H9 (cell line): ENCODE results near the gene GRIK1. TPM values are rescaled to one million over a fixed set of nuclear protein-coding genes. Genes with fewer than 3 reads are reported as not detected.

ENCODE experiments used
- DNase-seq: peaks from one replicate; pipeline ENCODE4 v3.0.0-alpha.2; 2017
- H2AFZ ChIP-seq: one replicate; pipeline ENCODE4 v1.6.1; 2013; ENCODE audit warnings: mild to moderate bottlenecking, low read length, control low read depth, moderate library complexity
- H2AK5ac ChIP-seq: 2 replicates; pipeline ENCODE4 v1.6.1; 2013; ENCODE audit warnings: low read length, control low read depth, mixed read lengths; ENCODE audit not compliant: insufficient read length
- H2BK120ac ChIP-seq: one replicate; pipeline ENCODE4 v1.6.1; 2013; ENCODE audit warnings: low read depth, mild to moderate bottlenecking, low read length, control low read depth, inconsistent platforms; ENCODE audit not compliant: poor library complexity, severe bottlenecking
- H2BK12ac ChIP-seq: 2 replicates; pipeline ENCODE4 v1.6.1; 2013; ENCODE audit warnings: low read length, control low read depth, mixed read lengths, low read depth; ENCODE audit not compliant: insufficient read length
- H2BK15ac ChIP-seq: 2 replicates; pipeline ENCODE4 v1.6.1; 2013; ENCODE audit warnings: low read depth, low read length, control low read depth
- H2BK20ac ChIP-seq: one replicate; pipeline ENCODE4 v1.6.1; 2013; ENCODE audit warnings: low read depth, mild to moderate bottlenecking, low read length, control low read depth, inconsistent platforms; ENCODE audit not compliant: poor library complexity, severe bottlenecking
- H2BK5ac ChIP-seq: 2 replicates; pipeline ENCODE4 v1.6.1; 2013; ENCODE audit warnings: low read length, control low read depth, mixed read lengths; ENCODE audit not compliant: insufficient read length
- H3K14ac ChIP-seq: 2 replicates; pipeline ENCODE4 v1.6.1; 2013; ENCODE audit warnings: low read length, control low read depth; ENCODE audit not compliant: insufficient read depth
- H3K18ac ChIP-seq: 2 replicates; pipeline ENCODE4 v1.6.1; 2013; ENCODE audit warnings: low read depth, mild to moderate bottlenecking, mixed read lengths, low read length, control low read depth; ENCODE audit not compliant: insufficient read length
- H3K23ac ChIP-seq: 2 replicates; pipeline ENCODE4 v1.6.1; 2013; ENCODE audit warnings: low read length, control low read depth, mixed read lengths, low read depth; ENCODE audit not compliant: insufficient read length
- H3K23me2 ChIP-seq: 2 replicates; pipeline ENCODE4 v1.6.1; 2013; ENCODE audit warnings: low read depth, mild to moderate bottlenecking, mixed read lengths, low read length, control low read depth; ENCODE audit not compliant: insufficient read length, poor library complexity, severe bottlenecking
- H3K27ac ChIP-seq: 2 replicates; pipeline ENCODE4 v1.5.1; 2013; ENCODE audit warnings: low read length, control low read depth, mixed read lengths, low read depth; ENCODE audit not compliant: insufficient read length
- H3K27me3 ChIP-seq: 2 replicates; pipeline ENCODE4 v1.6.1; 2013; ENCODE audit warnings: low read length, control low read depth, inconsistent platforms; ENCODE audit not compliant: insufficient read depth
- H3K4ac ChIP-seq: 2 replicates; pipeline ENCODE4 v1.6.1; 2013; ENCODE audit warnings: low read depth, mild to moderate bottlenecking, control low read depth, inconsistent platforms, low read length, moderate library complexity
- H3K4me1 ChIP-seq: 2 replicates; pipeline ENCODE4 v1.6.1; 2013; ENCODE audit warnings: low read length, control low read depth, inconsistent platforms; ENCODE audit not compliant: insufficient read depth
- H3K4me2 ChIP-seq: 2 replicates; pipeline ENCODE4 v1.6.1; 2013; ENCODE audit warnings: low read length, control low read depth, mixed read lengths; ENCODE audit not compliant: insufficient read length, insufficient read depth
- H3K56ac ChIP-seq: 2 replicates; pipeline ENCODE4 v1.6.1; 2013; ENCODE audit warnings: low read depth, mild to moderate bottlenecking, mixed read lengths, low read length, control low read depth; ENCODE audit not compliant: insufficient read length
- H3K79me1 ChIP-seq: 2 replicates; pipeline ENCODE4 v1.6.1; 2013; ENCODE audit warnings: low read depth, mild to moderate bottlenecking, moderate library complexity, low read length, control low read depth, inconsistent platforms; ENCODE audit not compliant: insufficient read depth, poor library complexity, severe bottlenecking
- H3K79me2 ChIP-seq: 2 replicates; pipeline ENCODE4 v1.6.1; 2013; ENCODE audit warnings: low read length, control low read depth, inconsistent platforms; ENCODE audit not compliant: insufficient read depth
- H3K9ac ChIP-seq: 2 replicates; pipeline ENCODE4 v1.6.1; 2013; ENCODE audit warnings: low read length, control low read depth, mixed read lengths; ENCODE audit not compliant: insufficient read length; ENCODE audit errors: extremely low read depth
- H3K9me3 ChIP-seq: one replicate; pipeline ENCODE4 v1.6.1; 2013; ENCODE audit warnings: low read depth, low read length, inconsistent platforms; ENCODE audit not compliant: control insufficient read depth
- H3T11ph ChIP-seq: one replicate; pipeline ENCODE4 v1.6.1; 2013; ENCODE audit warnings: mild to moderate bottlenecking, low read length, control low read depth, inconsistent platforms
- H4K20me1 ChIP-seq: one replicate; pipeline ENCODE4 v1.6.1; 2013; ENCODE audit not compliant: control insufficient read depth, insufficient read length, insufficient read depth
- H4K5ac ChIP-seq: 2 replicates; pipeline ENCODE4 v1.6.1; 2013; ENCODE audit warnings: low read depth, mild to moderate bottlenecking, mixed read lengths, low read length, control low read depth; ENCODE audit not compliant: insufficient read length
- H4K8ac ChIP-seq: replicated peaks from 2 replicates; pipeline ENCODE4 v1.6.1; 2013; ENCODE audit warnings: low read length, control low read depth, mixed read lengths, low read depth; ENCODE audit not compliant: insufficient read length
- H4K91ac ChIP-seq: 2 replicates; pipeline ENCODE4 v1.6.1; 2013; ENCODE audit warnings: low read depth, mild to moderate bottlenecking, moderate library complexity, mixed read lengths, low read length, control low read depth; ENCODE audit not compliant: insufficient read length
- H3K27ac Mint-ChIP-seq, 3 experiments: 2 replicates in 2 of 3; 3 replicates in 1 of 3; pipeline ENCODE4 v1.8.0; 2020 to 2021; ENCODE audit warnings: mixed read lengths in 3 of 3, mild to moderate bottlenecking in 1 of 3, moderate library complexity in 1 of 3
- H3K27me3 Mint-ChIP-seq: 2 replicates; pipeline ENCODE4 v1.8.0; 2021; ENCODE audit warnings: low read depth, mild to moderate bottlenecking, moderate library complexity, mixed read lengths
- H3K36me3 Mint-ChIP-seq, 3 experiments: 2 replicates in 2 of 3; 3 replicates in 1 of 3; pipeline ENCODE4 v1.8.0; 2020 to 2021; ENCODE audit warnings: low read depth in 3 of 3, mixed read lengths in 3 of 3; ENCODE audit not compliant: insufficient read depth in 1 of 3
- H3K4me1 Mint-ChIP-seq, 2 experiments: 2 replicates each; pipeline ENCODE4 v1.8.0; 2020; ENCODE audit warnings: mixed read lengths in 2 of 2
- H3K4me3 Mint-ChIP-seq, 2 experiments: 2 replicates in 1 of 2; 3 replicates in 1 of 2; pipeline ENCODE4 v1.8.0; 2020 to 2021; ENCODE audit warnings: mild to moderate bottlenecking in 2 of 2, mixed read lengths in 2 of 2, moderate library complexity in 1 of 2
- H3K9me3 Mint-ChIP-seq, 2 experiments: 2 replicates in 1 of 2; 3 replicates in 1 of 2; pipeline ENCODE4 v1.8.0; 2020; ENCODE audit warnings: mild to moderate bottlenecking in 2 of 2, mixed read lengths in 2 of 2, moderate library complexity in 1 of 2
- WGBS: extraction: QIAGEN DNeasy Blood & Tissue Kit; methylation state at CpG from one replicate; pipeline ENCODE4 v1.1.7; 2013; ENCODE audit warnings: missing lambda C conversion rate, low lambda C conversion rate, mixed read lengths; ENCODE audit not compliant: insufficient read length; ENCODE audit errors: extremely low coverage; 5-methylcytosine and 5-hydroxymethylcytosine counted together
- total RNA-seq: library from RNA; stranded (reverse); gene quantifications from 2 replicates; pipeline ENCODE4 v1.2.1, GENCODE V29; 2021
- TF ChIP-seq, protein P1 (sequence below): fragments of 200-600 bp; sonication (generic); conservative IDR thresholded peaks from 3 replicates; pipeline ENCODE4 v1.8.0; 2021; ENCODE audit warnings: antibody characterized with exemption, mild to moderate bottlenecking

Gene GRIK1
- total RNA-seq, 1 experiment from 2014 or later = not detected

DNA sequence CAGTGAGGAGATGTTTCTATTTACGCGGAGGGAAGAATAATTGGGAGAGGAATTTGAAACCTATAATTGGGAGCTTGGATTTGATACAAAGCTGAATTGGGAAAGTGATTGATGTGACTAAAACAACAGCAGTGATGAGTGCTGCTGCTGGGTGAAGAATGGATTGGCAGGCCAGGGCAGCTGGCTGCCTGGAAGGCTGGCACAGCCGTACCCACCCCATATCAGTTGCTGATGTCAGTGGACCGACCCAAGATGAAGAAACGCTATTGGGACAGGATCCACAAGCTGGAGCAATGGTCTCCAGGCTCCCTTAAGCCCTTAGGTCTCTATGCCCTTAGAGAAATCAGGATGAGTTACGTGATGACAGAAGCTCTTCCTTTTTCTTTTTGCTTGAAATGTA lies 47.4 kb downstream of the GRIK1 start:
- H3K9me3 Mint-ChIP-seq = no peaks in the 10 kb centered on the region
- no CpG with 5 or more reads among the region's 6 CpGs for WGBS
- Histone ChIP-seq H3K9me3 (no peaks in the 10 kb centered on the region), H2BK20ac (no peak overlapping the region), H2BK5ac (no peak overlapping the region), H3K56ac (no peak overlapping the region), H2BK15ac (no peak overlapping the region), H3K4me1 (no peaks in the 10 kb centered on the region), H3K23ac (no peak overlapping the region), H3T11ph (no peak overlapping the region), H2AK5ac (no peak overlapping the region), H4K20me1 (no peaks in the 10 kb centered on the region), H4K8ac (no peak overlapping the region), H3K27me3 (no peaks in the 10 kb centered on the region), H3K79me1 (no peaks in the 10 kb centered on the region), H2BK120ac (no peak overlapping the region), H3K23me2 (no peaks in the 10 kb centered on the region), H3K14ac (no peak overlapping the region), H3K27ac (no peak overlapping the region), H3K4ac (no peak overlapping the region), H4K5ac (no peak overlapping the region), H4K91ac (no peak overlapping the region), H2AFZ (no peak overlapping the region), H3K4me2 (no peak overlapping the region), H3K18ac (no peak overlapping the region), H3K9ac (no peak overlapping the region), H2BK12ac (no peak overlapping the region), H3K79me2 (no peaks in the 10 kb centered on the region)
- DNase-seq = no peak
- peaks cover 0 to 2% (median 0%) of the 10 kb centered on the region in 3 experiments; a peak in 1 of 7 replicates for H3K36me3 Mint-ChIP-seq
- no peaks in the 10 kb centered on the region for H3K4me1 Mint-ChIP-seq
- no peaks in the 10 kb centered on the region for H3K27me3 Mint-ChIP-seq
- no peak overlapping the region for H3K4me3 Mint-ChIP-seq
- no peak overlapping the region for H3K27ac Mint-ChIP-seq
- TF ChIP-seq, protein P1, sequence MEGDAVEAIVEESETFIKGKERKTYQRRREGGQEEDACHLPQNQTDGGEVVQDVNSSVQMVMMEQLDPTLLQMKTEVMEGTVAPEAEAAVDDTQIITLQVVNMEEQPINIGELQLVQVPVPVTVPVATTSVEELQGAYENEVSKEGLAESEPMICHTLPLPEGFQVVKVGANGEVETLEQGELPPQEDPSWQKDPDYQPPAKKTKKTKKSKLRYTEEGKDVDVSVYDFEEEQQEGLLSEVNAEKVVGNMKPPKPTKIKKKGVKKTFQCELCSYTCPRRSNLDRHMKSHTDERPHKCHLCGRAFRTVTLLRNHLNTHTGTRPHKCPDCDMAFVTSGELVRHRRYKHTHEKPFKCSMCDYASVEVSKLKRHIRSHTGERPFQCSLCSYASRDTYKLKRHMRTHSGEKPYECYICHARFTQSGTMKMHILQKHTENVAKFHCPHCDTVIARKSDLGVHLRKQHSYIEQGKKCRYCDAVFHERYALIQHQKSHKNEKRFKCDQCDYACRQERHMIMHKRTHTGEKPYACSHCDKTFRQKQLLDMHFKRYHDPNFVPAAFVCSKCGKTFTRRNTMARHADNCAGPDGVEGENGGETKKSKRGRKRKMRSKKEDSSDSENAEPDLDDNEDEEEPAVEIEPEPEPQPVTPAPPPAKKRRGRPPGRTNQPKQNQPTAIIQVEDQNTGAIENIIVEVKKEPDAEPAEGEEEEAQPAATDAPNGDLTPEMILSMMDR = no peak
